Measurements from ENCODE around the gene AMMECR1L.

DNA sequence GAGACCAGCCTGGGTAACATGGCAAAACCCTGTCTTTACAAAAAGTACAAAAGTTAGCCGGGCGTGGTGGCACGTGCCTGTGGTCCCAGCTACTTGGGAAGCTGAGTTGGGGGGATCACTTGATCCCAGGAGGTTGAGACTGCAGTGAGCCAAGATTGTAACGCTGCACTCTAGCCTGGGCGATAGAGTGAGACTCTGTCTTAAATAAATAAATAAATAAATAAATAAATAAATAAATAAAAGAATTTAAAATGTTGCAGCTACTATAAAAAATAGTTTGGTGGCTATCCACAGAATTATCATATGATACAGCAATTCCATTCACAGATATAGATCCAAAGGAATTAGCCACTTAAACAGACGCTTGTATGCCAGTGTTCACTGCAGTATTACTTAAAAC is 49.6 kb upstream of the AMMECR1L start:
- TF ChIP-seq, protein P1, sequence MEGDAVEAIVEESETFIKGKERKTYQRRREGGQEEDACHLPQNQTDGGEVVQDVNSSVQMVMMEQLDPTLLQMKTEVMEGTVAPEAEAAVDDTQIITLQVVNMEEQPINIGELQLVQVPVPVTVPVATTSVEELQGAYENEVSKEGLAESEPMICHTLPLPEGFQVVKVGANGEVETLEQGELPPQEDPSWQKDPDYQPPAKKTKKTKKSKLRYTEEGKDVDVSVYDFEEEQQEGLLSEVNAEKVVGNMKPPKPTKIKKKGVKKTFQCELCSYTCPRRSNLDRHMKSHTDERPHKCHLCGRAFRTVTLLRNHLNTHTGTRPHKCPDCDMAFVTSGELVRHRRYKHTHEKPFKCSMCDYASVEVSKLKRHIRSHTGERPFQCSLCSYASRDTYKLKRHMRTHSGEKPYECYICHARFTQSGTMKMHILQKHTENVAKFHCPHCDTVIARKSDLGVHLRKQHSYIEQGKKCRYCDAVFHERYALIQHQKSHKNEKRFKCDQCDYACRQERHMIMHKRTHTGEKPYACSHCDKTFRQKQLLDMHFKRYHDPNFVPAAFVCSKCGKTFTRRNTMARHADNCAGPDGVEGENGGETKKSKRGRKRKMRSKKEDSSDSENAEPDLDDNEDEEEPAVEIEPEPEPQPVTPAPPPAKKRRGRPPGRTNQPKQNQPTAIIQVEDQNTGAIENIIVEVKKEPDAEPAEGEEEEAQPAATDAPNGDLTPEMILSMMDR (IDR thresholded peaks at IDR 0.05; ENCODE audit: insufficient read depth, low read length) = no peak
- TF ChIP-seq POLR2AphosphoS5 (IDR thresholded peaks at IDR 0.05; ENCODE audit: low read depth) (no peak), GABPA (IDR thresholded peaks at IDR 0.05; ENCODE audit: low read depth) (no peak)
